Measurements from ENCODE around the gene OIT3. TPM values are rescaled to one million over a fixed set of nuclear protein-coding genes. Genes with fewer than 3 reads are reported as not detected.

Gene OIT3
- under 1 TPM; 0.12 to 0.25 (median 0.17) TPM for total RNA-seq
- long read RNA-seq, donor 1, partial matches to known transcripts: 0 of 1 reads
- long read RNA-seq, donor 1, other reads (novel, unspliced or antisense): 1 of 1 reads
- long read RNA-seq, donor 2: 0 reads

- ATAC-seq: no peak
- Histone ChIP-seq H3K4me3 (no peak within 1 kb of the TSS), H3K4me1 (ENCODE audit: low read depth) (no peaks in the 10 kb centered on the region), H3K9me3 (no peaks in the 10 kb centered on the region), H3K36me3 (ENCODE audit: low read depth) (no peaks in the 10 kb centered on the region)
- intact Hi-C loops (cut with DNase I, micrococcal nuclease): no loop called here
- no peak for DNase-seq
- no peak for TF ChIP-seq CTCF (IDR thresholded peaks at IDR 0.05)
These were observed at the start of gene OIT3 for GRCh38 chr10:72893136-72893798. Gene OIT3 (plus strand): TSS chr10:72893739. CDS start chr10:72893799, 60 bp downstream.

- H3K36me3 ChIP-seq (ENCODE audit: low read depth): no peaks in the 10 kb centered on the region
- no peaks in the 10 kb centered on the region for H3K9me3 ChIP-seq
- H3K4me3 ChIP-seq: no peak overlapping the region
- no peak for TF ChIP-seq CTCF (IDR thresholded peaks at IDR 0.05)
- no peaks in the 10 kb centered on the region for H3K4me1 ChIP-seq (ENCODE audit: low read depth)
- ATAC-seq (no peak), DNase-seq (no peak)
- intact Hi-C loops (cut with DNase I, micrococcal nuclease): no loop called here
These were observed 47.3 kb upstream of the OIT3 start for GRCh38 chr10:72846238-72846637.

- no peaks in the 10 kb centered on the region for H3K36me3 ChIP-seq (ENCODE audit: low read depth)
- ATAC-seq: peak; percentile 25
These were observed 45.9 kb upstream of the OIT3 start for GRCh38 chr10:72847681-72848080.

GRCh38 chr10:72850861-72851260 is 42.7 kb upstream of the OIT3 start:
- no peak for ATAC-seq
- Histone ChIP-seq H3K4me1 (ENCODE audit: low read depth) (no peaks in the 10 kb centered on the region), H3K4me3 (no peak overlapping the region), H3K9me3 (no peaks in the 10 kb centered on the region), H3K36me3 (ENCODE audit: low read depth) (no peaks in the 10 kb centered on the region)
- intact Hi-C loops (cut with DNase I, micrococcal nuclease): no loop called here
- TF ChIP-seq CTCF (IDR thresholded peaks at IDR 0.05): no peak
- DNase-seq: no peak

More at GRCh38 chr10:72847681-72848080, 45.9 kb upstream of the OIT3 start:
- Histone ChIP-seq H3K4me3 (no peak overlapping the region), H3K4me1 (ENCODE audit: low read depth) (no peaks in the 10 kb centered on the region), H3K9me3 (no peaks in the 10 kb centered on the region)
- intact Hi-C loops (cut with DNase I, micrococcal nuclease): no loop called here
- no peak for DNase-seq
- no peak for TF ChIP-seq CTCF (IDR thresholded peaks at IDR 0.05)

GRCh38 chr10:72851509-72851908 is 42.0 kb upstream of the OIT3 start:
- no peaks in the 10 kb centered on the region for H3K9me3 ChIP-seq
- ATAC-seq (no peak), DNase-seq (no peak)
- H3K4me1 ChIP-seq (ENCODE audit: low read depth): no peaks in the 10 kb centered on the region
- intact Hi-C loops (cut with DNase I, micrococcal nuclease): no loop called here
- H3K36me3 ChIP-seq (ENCODE audit: low read depth): no peaks in the 10 kb centered on the region
- H3K4me3 ChIP-seq: no peak overlapping the region
- no peak for TF ChIP-seq CTCF (IDR thresholded peaks at IDR 0.05)

Data from mucosa of descending colon (tissue), 3 donors.